Neuronal stem cell (in vitro differentiated cells): Measurements from ENCODE around the gene ASB9.
"Not testable (repeated sequence)": the region's sequence is repeated elsewhere in the genome, so short reads cannot be mapped to it uniquely, and the experiment has no call there.

Experiments used
- DNase-seq: peaks from one replicate; pipeline ENCODE4 v3.0.0-alpha.2; 2013; ENCODE audit warnings: low spot score
- H2AFZ ChIP-seq: one replicate; pipeline ENCODE4 v1.6.1; 2013; ENCODE audit warnings: mild to moderate bottlenecking, low read length, inconsistent platforms
- H2AK5ac ChIP-seq: 2 replicates; pipeline ENCODE4 v1.6.1; 2013; ENCODE audit warnings: low read depth, mild to moderate bottlenecking, inconsistent platforms, low read length, moderate library complexity, mixed read lengths
- H2BK120ac ChIP-seq: 2 replicates; pipeline ENCODE4 v1.6.1; 2013; ENCODE audit warnings: low read depth, mild to moderate bottlenecking, inconsistent platforms, low read length, moderate library complexity, mixed read lengths
- H2BK12ac ChIP-seq: one replicate; pipeline ENCODE4 v1.6.1; 2013; ENCODE audit warnings: low read length, inconsistent platforms
- H2BK15ac ChIP-seq: 2 replicates; pipeline ENCODE4 v1.6.1; 2013; ENCODE audit warnings: mild to moderate bottlenecking, low read length, inconsistent platforms, mixed read lengths
- H2BK5ac ChIP-seq: one replicate; pipeline ENCODE4 v1.6.1; 2013; ENCODE audit warnings: inconsistent platforms, mild to moderate bottlenecking, low read length, moderate library complexity
- H3K14ac ChIP-seq: one replicate; pipeline ENCODE4 v1.6.1; 2013; ENCODE audit warnings: low read length, inconsistent platforms
- H3K18ac ChIP-seq: 2 replicates; pipeline ENCODE4 v1.6.1; 2013; ENCODE audit warnings: low read length, inconsistent platforms
- H3K23ac ChIP-seq: 2 replicates; pipeline ENCODE4 v1.6.1; 2013; ENCODE audit warnings: low read depth, mild to moderate bottlenecking, mixed read lengths, low read length, inconsistent platforms; ENCODE audit not compliant: poor library complexity
- H3K27ac ChIP-seq: replicated peaks from 3 replicates; pipeline ENCODE4 v1.5.1; 2013; ENCODE audit warnings: low read length, inconsistent platforms
- H3K27me3 ChIP-seq, 3 experiments: 2 replicates each; pipeline ENCODE4 v1.6.1; 2013; ENCODE audit warnings: low read length in 3 of 3, mild to moderate bottlenecking in 2 of 3, inconsistent platforms in 1 of 3, low read depth in 1 of 3, mixed read lengths in 1 of 3, moderate library complexity in 1 of 3; ENCODE audit not compliant: control insufficient read depth in 3 of 3, insufficient read depth in 3 of 3
- H3K36me3 ChIP-seq, 2 donors: replicated peaks in 1 of 2; 2 replicates each; pipeline ENCODE4 v1.6.1; 2013; ENCODE audit warnings: low read length in 2 of 2; ENCODE audit not compliant: control insufficient read depth in 2 of 2, insufficient read depth in 2 of 2
- H3K4ac ChIP-seq: 2 replicates; pipeline ENCODE4 v1.6.1; 2013; ENCODE audit warnings: inconsistent platforms, mild to moderate bottlenecking, low read length, moderate library complexity
- H3K4me1 ChIP-seq, 2 donors: 1 replicate in 1 of 2; 2 replicates in 1 of 2; pipeline ENCODE4 v1.6.1; 2013; ENCODE audit warnings: low read length in 2 of 2, low read depth in 1 of 2; ENCODE audit not compliant: control insufficient read depth in 2 of 2, insufficient read depth in 1 of 2
- H3K4me2 ChIP-seq: one replicate; pipeline ENCODE4 v1.6.1; 2013; ENCODE audit warnings: mild to moderate bottlenecking, low read length, inconsistent platforms; ENCODE audit not compliant: insufficient read depth, poor library complexity, severe bottlenecking
- H3K4me3 ChIP-seq, 2 donors: 2 replicates each; pipeline ENCODE4 v1.5.1; 2013; ENCODE audit warnings: low read length in 2 of 2, mild to moderate bottlenecking in 2 of 2, inconsistent platforms in 1 of 2, moderate library complexity in 1 of 2
- H3K79me1 ChIP-seq: one replicate; pipeline ENCODE4 v1.6.1; 2013; ENCODE audit warnings: low read depth, mild to moderate bottlenecking, inconsistent platforms, low read length, moderate library complexity
- H3K9ac ChIP-seq: one replicate; pipeline ENCODE4 v1.6.1; 2013; ENCODE audit warnings: mild to moderate bottlenecking, low read depth, low read length, inconsistent platforms; ENCODE audit not compliant: poor library complexity
- H3K9me3 ChIP-seq, 2 donors: replicated peaks in 1 of 2; 2 replicates each; pipeline versions ENCODE3 to v1.6.1; 2013; ENCODE audit warnings: low read length in 2 of 2, mild to moderate bottlenecking in 2 of 2, inconsistent platforms in 1 of 2, low read depth in 1 of 2, mixed read lengths in 1 of 2, moderate library complexity in 1 of 2; ENCODE audit not compliant: control insufficient read depth in 2 of 2, insufficient read depth in 1 of 2
- H4K8ac ChIP-seq: one replicate; pipeline ENCODE4 v1.6.1; 2013; ENCODE audit warnings: low read depth, mild to moderate bottlenecking, inconsistent platforms, low read length, moderate library complexity
- H4K91ac ChIP-seq: one replicate; pipeline ENCODE4 v1.6.1; 2013; ENCODE audit warnings: low read length, low read depth, mild to moderate bottlenecking, inconsistent platforms; ENCODE audit not compliant: poor library complexity
- WGBS, 2 donors: extraction: QIAGEN DNeasy Blood & Tissue Kit; methylation state at CpG; one replicate each; pipeline ENCODE4 v1.1.7; 2013; ENCODE audit warnings: missing lambda C conversion rate in 2 of 2, mixed read lengths in 1 of 2; ENCODE audit not compliant: insufficient read length in 2 of 2, insufficient replicate concordance in 1 of 2; ENCODE audit errors: extremely low coverage in 2 of 2; 5-methylcytosine and 5-hydroxymethylcytosine counted together

Gene ASB9

DNA sequence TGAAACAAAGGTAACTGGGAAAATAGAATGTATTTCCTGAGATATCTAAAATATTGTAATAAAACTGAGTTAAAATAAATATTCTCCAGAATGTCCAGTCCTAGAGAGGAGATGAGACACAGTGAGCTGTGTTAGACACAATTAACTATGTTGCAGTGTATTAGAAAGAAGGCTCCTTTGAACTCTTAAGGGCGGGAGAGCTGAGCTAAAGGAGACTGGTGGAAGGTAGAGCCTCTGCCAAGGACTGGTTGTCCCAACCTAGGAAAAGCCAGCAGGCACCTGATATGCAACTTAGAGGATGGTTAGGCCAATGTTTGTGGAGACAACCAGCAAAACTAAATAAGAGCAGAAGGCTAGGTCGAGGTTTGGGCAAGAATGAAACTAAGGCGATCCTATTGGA, 41.2 kb upstream of the ASB9 start:
- Histone ChIP-seq H3K14ac (no peak overlapping the region), H2AFZ (no peak overlapping the region), H3K9ac (no peak overlapping the region), H3K23ac (no peak overlapping the region), H4K91ac (no peak overlapping the region), H2BK15ac (no peak overlapping the region), H3K4me3 (no peak overlapping the region), H3K27me3 (peaks cover 0 to 18% (median 0%) of the 10 kb centered on the region in 3 experiments), H2BK5ac (no peak overlapping the region), H3K9me3 (no peaks in the 10 kb centered on the region), H3K4me1 (no peaks in the 10 kb centered on the region), H2BK12ac (no peak overlapping the region), H3K79me1 (no peaks in the 10 kb centered on the region), H3K18ac (no peak overlapping the region), H3K4ac (no peak overlapping the region), H3K4me2 (no peak overlapping the region), H2AK5ac (no peak overlapping the region), H4K8ac (no peak overlapping the region), H3K36me3 (no peaks in the 10 kb centered on the region), H3K27ac (no peak overlapping the region), H2BK120ac (no peak overlapping the region)
- no CpG with 5 or more reads among the region's 3 CpGs for WGBS, 2 donors
- no peak for DNase-seq

DNA sequence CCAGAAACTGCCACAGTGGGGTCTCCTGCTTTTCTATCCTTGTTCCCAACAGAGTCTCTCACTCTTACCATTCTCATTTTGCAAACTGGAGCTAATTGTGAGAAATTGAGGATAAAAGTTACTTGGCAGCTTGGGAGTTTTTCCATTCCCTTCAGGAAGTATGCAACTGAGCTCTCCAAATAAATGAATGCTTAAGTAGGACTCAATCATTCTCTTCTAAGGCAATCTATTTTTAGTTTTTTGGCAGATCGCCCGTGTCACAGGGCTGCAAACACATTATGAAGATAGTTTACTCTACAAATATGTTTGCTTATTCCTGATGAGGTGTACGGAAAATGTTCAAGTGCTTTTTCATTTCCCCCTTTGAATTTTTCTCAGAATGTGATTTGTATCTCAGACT, 40.2 kb upstream of the ASB9 start:
- H4K91ac ChIP-seq: no peak overlapping the region
- no peak overlapping the region for H2BK15ac ChIP-seq
- WGBS, 2 donors: no CpG with 5 or more reads among the region's 3 CpGs
- H2BK120ac ChIP-seq: no peak overlapping the region
- no peak overlapping the region for H3K18ac ChIP-seq
- no peak for DNase-seq
- H3K14ac ChIP-seq: no peak overlapping the region
- no peaks in the 10 kb centered on the region for H3K36me3 ChIP-seq
- no peak overlapping the region for H3K23ac ChIP-seq
- H2BK5ac ChIP-seq: no peak overlapping the region
- H3K27ac ChIP-seq: no peak overlapping the region
- H2AK5ac ChIP-seq: no peak overlapping the region
- no peak overlapping the region for H3K9ac ChIP-seq
- H3K79me1 ChIP-seq: no peaks in the 10 kb centered on the region
- H3K4ac ChIP-seq: no peak overlapping the region
- no peak overlapping the region for H3K4me3 ChIP-seq
- H3K4me1 ChIP-seq: no peaks in the 10 kb centered on the region
- peaks cover 0 to 21% (median 0%) of the 10 kb centered on the region in 3 experiments for H3K27me3 ChIP-seq
- H3K9me3 ChIP-seq: no peaks in the 10 kb centered on the region
- H2BK12ac ChIP-seq: no peak overlapping the region
- no peak overlapping the region for H4K8ac ChIP-seq
- H2AFZ ChIP-seq: no peak overlapping the region
- no peak overlapping the region for H3K4me2 ChIP-seq

DNA sequence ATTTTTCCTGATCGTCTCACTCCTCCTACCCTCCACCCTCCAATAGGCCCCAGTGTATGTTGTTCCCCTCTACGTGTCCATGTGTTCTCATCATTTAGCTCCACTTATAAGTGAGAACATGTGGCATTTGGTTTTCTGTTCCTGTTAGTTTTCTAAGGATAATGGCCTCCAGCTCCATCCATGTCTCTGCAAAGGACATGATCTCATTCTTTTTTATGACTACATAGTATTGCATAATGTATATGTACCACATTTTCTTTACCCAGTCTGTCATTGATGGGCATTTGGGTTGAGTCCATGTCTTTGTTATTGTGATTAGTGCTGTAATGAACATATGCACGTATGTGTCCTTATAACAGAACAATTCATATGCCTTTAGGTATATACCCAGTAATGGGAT, 36.0 kb upstream of the ASB9 start:
- not testable (repeated sequence) for H2BK5ac ChIP-seq, DNase-seq, H3K27ac ChIP-seq, H3K14ac ChIP-seq, H3K4me1 ChIP-seq, H3K79me1 ChIP-seq, H3K23ac ChIP-seq, H3K4me2 ChIP-seq, H3K4me3 ChIP-seq, H3K9ac ChIP-seq, H3K4ac ChIP-seq, H3K18ac ChIP-seq, H3K9me3 ChIP-seq, H3K36me3 ChIP-seq, H2BK12ac ChIP-seq, H2AFZ ChIP-seq, H4K91ac ChIP-seq, H2BK120ac ChIP-seq, H4K8ac ChIP-seq, H2BK15ac ChIP-seq, H2AK5ac ChIP-seq
- no CpG with 5 or more reads among the region's 3 CpGs for WGBS, 2 donors
- peaks cover 0 to 35% (median 0%) of the 10 kb centered on the region in 3 experiments for H3K27me3 ChIP-seq

DNA sequence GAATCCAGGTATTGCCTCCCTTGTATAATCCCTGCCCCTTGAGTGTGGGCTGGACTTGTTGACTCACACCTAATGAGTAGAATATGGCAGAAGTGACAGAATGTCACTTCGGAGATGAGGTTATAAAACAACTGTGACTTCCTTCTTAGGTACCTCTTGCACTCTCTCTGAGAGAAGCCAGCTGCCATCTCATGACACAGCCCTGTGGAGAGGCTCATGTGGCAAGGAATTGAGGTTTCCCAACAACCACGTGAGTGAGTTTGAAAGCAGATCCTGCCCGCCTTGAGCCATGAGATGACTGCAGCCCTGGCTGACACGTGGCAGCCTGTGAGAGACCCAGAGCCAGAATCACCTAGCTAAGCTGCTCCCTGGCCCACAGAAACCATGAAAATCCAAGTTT, 32.0 kb upstream of the ASB9 start:
- no peak overlapping the region for H2BK120ac ChIP-seq
- H3K18ac ChIP-seq: no peak overlapping the region
- peak overlapping the region; percentile 5 for H2AFZ ChIP-seq
- no peak overlapping the region for H3K27ac ChIP-seq
- no peak overlapping the region for H4K91ac ChIP-seq
- no peak overlapping the region for H2AK5ac ChIP-seq
- H3K14ac ChIP-seq: no peak overlapping the region
- no peak overlapping the region for H3K9ac ChIP-seq
- no peaks in the 10 kb centered on the region for H3K79me1 ChIP-seq
- no peak overlapping the region for H2BK5ac ChIP-seq
- no peaks in the 10 kb centered on the region for H3K4me1 ChIP-seq
- no peak overlapping the region for H3K4ac ChIP-seq
- H4K8ac ChIP-seq: no peak overlapping the region
- H3K4me2 ChIP-seq: no peak overlapping the region
- H2BK12ac ChIP-seq: no peak overlapping the region
- no CpG with 5 or more reads among the region's 4 CpGs for WGBS, 2 donors
- no peak for DNase-seq
- no peaks in the 10 kb centered on the region for H3K36me3 ChIP-seq
- no peak overlapping the region for H3K23ac ChIP-seq
- peaks cover 0 to 29% (median 0%) of the 10 kb centered on the region in 3 experiments for H3K27me3 ChIP-seq
- no peak overlapping the region for H2BK15ac ChIP-seq
- no peaks in the 10 kb centered on the region for H3K9me3 ChIP-seq
- no peak overlapping the region for H3K4me3 ChIP-seq
